MM.1S (cell line): ENCODE data around the gene AQP1.

ENCODE experiments used
- CTCF ChIP-seq: fragments of 300-600 bp; sonication (generic); IDR thresholded peaks from 2 replicates; pipeline ENCODE4 v1.5.1; 2016; ENCODE audit warnings: antibody characterized with exemption, low read length, mixed read lengths
- EZH2 ChIP-seq: fragments of 300-600 bp; sonication (generic); optimal IDR thresholded peaks from 2 replicates; pipeline ENCODE3; 2017; ENCODE audit warnings: low read depth, mild to moderate bottlenecking, antibody characterized with exemption, low read length, mixed read lengths

GRCh38 chr7:30963842-30964241 lies 52.2 kb downstream of the AQP1 start, which contains the start of gene GHRHR:
- TF ChIP-seq CTCF (no peak), EZH2 (no peak)
